ENCODE data around the gene NPAT. TPM values are rescaled to one million over a fixed set of nuclear protein-coding genes. Genes with fewer than 3 reads are reported as not detected.

Gene NPAT
- total and polyA plus RNA-seq, 9 of the 15 experiments (the other 6 are each of a cell fraction or from before 2014, with no cell fraction given), result 8.8 to 30.0 (median 22.1) TPM

GRCh38 chr11:108221911-108222573, 396 bp downstream of the NPAT start (continued):
- TF ChIP-seq ERF (CRISPR knock-in tag; IDR thresholded peaks at IDR 0.05) (no peak), RNF2 (IDR thresholded peaks at IDR 0.05) (no peak), ZNF507 (tag; conservative IDR thresholded peaks at IDR 0.05) (no peak), SMARCA5 (IDR thresholded peaks at IDR 0.05) (no peak), PML (IDR thresholded peaks at IDR 0.05; ENCODE audit: low read length) (peak; percentile 77; the same call in 1 of the 2 replicates), CREB3 (tag; conservative IDR thresholded peaks at IDR 0.05; ENCODE audit: low read depth) (no peak), ZNF224 (CRISPR knock-in tag; IDR thresholded peaks at IDR 0.05) (no peak), NUFIP1 (IDR thresholded peaks at IDR 0.05; ENCODE audit: partially characterized antibody) (no peak), RNF219 (CRISPR knock-in tag; IDR thresholded peaks at IDR 0.05) (no peak), FOXP1 (CRISPR knock-in tag; IDR thresholded peaks at IDR 0.05) (peak; percentile 73), PYGO2 (tag; IDR thresholded peaks at IDR 0.05) (no peak), FUS (optimal IDR thresholded peaks at IDR 0.05; ENCODE audit: low read depth, low read length) (no peak), RREB1 (CRISPR knock-in tag; IDR thresholded peaks at IDR 0.05) (no peak), TFAM (CRISPR knock-in tag; conservative IDR thresholded peaks at IDR 0.05) (no peak), THRAP3 (IDR thresholded peaks at IDR 0.05; ENCODE audit: borderline replicate concordance) (no peak), TAF7 (tag; IDR thresholded peaks at IDR 0.05) (peak; percentile 55; the same call in 1 of the 2 replicates), NKRF (IDR thresholded peaks at IDR 0.05; ENCODE audit: borderline replicate concordance) (peak; percentile 66)

All from K562 (cell line).